Measurements from ENCODE around the gene SLC16A8. TPM values are rescaled to one million over a fixed set of nuclear protein-coding genes. Genes with fewer than 3 reads are reported as not detected.

The SLC16A8 gene
- polyA plus RNA-seq, 1 experiment, result not detected

- ChIA-PET CTCF (no interaction called here), POLR2A (no interaction called here)
- H3K27ac ChIP-seq (ENCODE audit: low read depth, low read length), result no peak overlapping the region
- H3K9me3 ChIP-seq (ENCODE audit: control insufficient read depth, insufficient read depth, low read length), result no peaks in the 10 kb centered on the region; the same call in 1 of the 2 replicates
- no peak overlapping the region for H3K4me3 ChIP-seq (ENCODE audit: low read depth, low read length)
- DNase-seq (ENCODE audit: low read depth, low spot score), result no peak
- no peak for TF ChIP-seq CTCF (IDR thresholded peaks at IDR 0.05; ENCODE audit: low read depth, low read length)
- peaks cover 2% of the 10 kb centered on the region for H3K27me3 ChIP-seq (ENCODE audit: control insufficient read depth, insufficient read depth, low read length)
Measured at GRCh38 chr22:38131399-38131798, 47.4 kb upstream of the SLC16A8 start.

- TF ChIP-seq CTCF (IDR thresholded peaks at IDR 0.05; ENCODE audit: low read depth, low read length), result no peak
- no peak overlapping the region for H3K27ac ChIP-seq (ENCODE audit: low read depth, low read length)
- peaks cover 2% of the 10 kb centered on the region for H3K27me3 ChIP-seq (ENCODE audit: control insufficient read depth, insufficient read depth, low read length)
- H3K9me3 ChIP-seq (ENCODE audit: control insufficient read depth, insufficient read depth, low read length), result no peaks in the 10 kb centered on the region; the same call in 1 of the 2 replicates
- DNase-seq (ENCODE audit: low read depth, low spot score), result no peak
- POLR2A ChIA-PET, result no interaction called here
- CTCF ChIA-PET, result no interaction called here
- H3K4me3 ChIP-seq (ENCODE audit: low read depth, low read length), result no peak overlapping the region
Measured at GRCh38 chr22:38129856-38130255, 45.9 kb upstream of the SLC16A8 start.

- Histone ChIP-seq H3K27ac (ENCODE audit: low read depth, low read length) (no peak overlapping the region), H3K27me3 (ENCODE audit: control insufficient read depth, insufficient read depth, low read length) (peaks cover 2% of the 10 kb centered on the region), H3K9me3 (ENCODE audit: control insufficient read depth, insufficient read depth, low read length) (no peaks in the 10 kb centered on the region; the same call in 1 of the 2 replicates), H3K4me3 (ENCODE audit: low read depth, low read length) (no peak overlapping the region)
- ChIA-PET POLR2A (no interaction called here), CTCF (no interaction called here)
- TF ChIP-seq CTCF (IDR thresholded peaks at IDR 0.05; ENCODE audit: low read depth, low read length), result no peak
- DNase-seq (ENCODE audit: low read depth, low spot score), result no peak
Measured at GRCh38 chr22:38129021-38129420, 45.0 kb upstream of the SLC16A8 start.

GRCh38 chr22:38127869-38128268, 43.9 kb upstream of the SLC16A8 start:
- ChIA-PET POLR2A (no interaction called here), CTCF (interaction anchor here (1.2 kb wide), 1 partner anchor 13 kb away, joined by 6 read pairs; no protein-coding TSS in a partner anchor)
- no peak for TF ChIP-seq CTCF (IDR thresholded peaks at IDR 0.05; ENCODE audit: low read depth, low read length)

GRCh38 chr22:38126928-38127668, 43.1 kb upstream of the SLC16A8 start:
- no peak overlapping the region for H3K4me3 ChIP-seq (ENCODE audit: low read depth, low read length)
- POLR2A ChIA-PET, result no interaction called here
- no peaks in the 10 kb centered on the region; the same call in 1 of the 2 replicates for H3K9me3 ChIP-seq (ENCODE audit: control insufficient read depth, insufficient read depth, low read length)
- CTCF ChIA-PET, result no interaction called here
- H3K27me3 ChIP-seq (ENCODE audit: control insufficient read depth, insufficient read depth, low read length), result peaks cover 2% of the 10 kb centered on the region
- no peak for DNase-seq (ENCODE audit: low read depth, low spot score)
- no peak for TF ChIP-seq CTCF (IDR thresholded peaks at IDR 0.05; ENCODE audit: low read depth, low read length)
- no peak overlapping the region for H3K27ac ChIP-seq (ENCODE audit: low read depth, low read length)

More at GRCh38 chr22:38127869-38128268, 43.9 kb upstream of the SLC16A8 start:
- Histone ChIP-seq H3K9me3 (ENCODE audit: control insufficient read depth, insufficient read depth, low read length) (no peaks in the 10 kb centered on the region; the same call in 1 of the 2 replicates), H3K4me3 (ENCODE audit: low read depth, low read length) (no peak overlapping the region), H3K27ac (ENCODE audit: low read depth, low read length) (no peak overlapping the region), H3K27me3 (ENCODE audit: control insufficient read depth, insufficient read depth, low read length) (peaks cover 2% of the 10 kb centered on the region)
- no peak for DNase-seq (ENCODE audit: low read depth, low spot score)

Measured in AG04450 (cell line).